HepG2 (cell line): ENCODE results near the gene TMCC2. TPM values are rescaled to one million over a fixed set of nuclear protein-coding genes. Genes with fewer than 3 reads are reported as not detected.

Source experiments
- CBX1 ChIP-seq: IDR thresholded peaks from one replicate; pipeline ENCODE4 v1.6.1; 2016; ENCODE audit warnings: antibody characterized with exemption, low read depth
- MAZ ChIP-seq, 2 experiments: sonication (generic) in 1 of 2; formaldehyde crosslinking in 1 of 2; IDR thresholded peaks; 2 replicates each; pipeline versions ENCODE4 v1.5.0 to v1.6.1; 2012 to 2020; ENCODE audit warnings: low read depth in 2 of 2, mild to moderate bottlenecking in 2 of 2, borderline replicate concordance in 1 of 2, improper control_type of control experiment in 1 of 2, low read length in 1 of 2, missing genetic modification reagents in 1 of 2, moderate library complexity in 1 of 2
- MTF1 ChIP-seq: sonication (generic); formaldehyde crosslinking; IDR thresholded peaks from 2 replicates; pipeline ENCODE4 v1.5.0; 2020; ENCODE audit warnings: missing genetic modification reagents
- NCOA2 ChIP-seq: sonication (generic); formaldehyde crosslinking; IDR thresholded peaks from 2 replicates; pipeline ENCODE4 v1.8.0; 2022; ENCODE audit warnings: inconsistent platforms
- PRDM15 ChIP-seq: sonication (generic); formaldehyde crosslinking; IDR thresholded peaks from 2 replicates; pipeline ENCODE4 v1.4.0; 2020; ENCODE audit warnings: missing genetic modification reagents
- TARDBP ChIP-seq: sonication (generic); formaldehyde crosslinking; IDR thresholded peaks from 2 replicates; pipeline ENCODE4 v1.8.0; 2022; ENCODE audit warnings: mild to moderate bottlenecking, missing genetic modification reagents
- TFAP4 ChIP-seq: sonication (generic); IDR thresholded peaks from 2 replicates; pipeline ENCODE4 v1.6.1; 2016; ENCODE audit warnings: low read depth, borderline replicate concordance
- THAP11 ChIP-seq: IDR thresholded peaks from 2 replicates; pipeline ENCODE4 v1.6.1; 2016; ENCODE audit warnings: missing biosample characterization, missing genetic modification reagents
- ZKSCAN1 ChIP-seq: fragments of 150-350 bp; IDR thresholded peaks from 2 replicates; pipeline ENCODE4 v1.6.1; 2014; ENCODE audit warnings: low read length
- ZNF556 ChIP-seq: sonication (generic); formaldehyde crosslinking; IDR thresholded peaks from 2 replicates; pipeline ENCODE4 v1.4.0; 2020; ENCODE audit warnings: mild to moderate bottlenecking, missing genetic modification reagents, borderline replicate concordance
- ZSCAN31 ChIP-seq: sonication (generic); formaldehyde crosslinking; IDR thresholded peaks from 2 replicates; pipeline ENCODE4 v1.5.0; 2020; ENCODE audit warnings: low read depth, mild to moderate bottlenecking, missing genetic modification reagents
- polyA plus RNA-seq, 8 experiments: library from polyadenylated mRNA; depleted of rRNA in 3 of 8; stranded (reverse) in 7 of 8; unstranded in 1 of 8; fragments of >200 nt; fragmentation: Illumina TruSeq in 4 of 8; extraction: Trizol in 4 of 8; gene quantifications; 2 replicates each; pipeline versions ENCODE4 v1.2.1 to v1.2.3, GENCODE V29; 2011 to 2016; ENCODE audit warnings: low read depth in 4 of 8, missing spikeins in 1 of 8, mixed read lengths in 1 of 8; ENCODE audit not compliant: insufficient read depth in 1 of 8
- total RNA-seq, 5 experiments: library from RNA; depleted of rRNA; stranded (reverse); fragments of >200 nt; fragmentation: Illumina TruSeq; extraction: Trizol; gene quantifications; 2 replicates each; pipeline ENCODE4 v1.2.3, GENCODE V29; 2016; ENCODE audit warnings: low read depth in 1 of 5
- TF ChIP-seq, protein P1 (sequence below): sonication (generic); formaldehyde crosslinking; IDR thresholded peaks from 2 replicates; pipeline ENCODE4 v1.4.0; 2020; ENCODE audit warnings: mild to moderate bottlenecking, missing genetic modification reagents
- TF ChIP-seq, protein P2 (sequence below): IDR thresholded peaks from 2 replicates; pipeline ENCODE4 v1.6.1; 2016; ENCODE audit warnings: mild to moderate bottlenecking
- TF ChIP-seq, protein P3 (sequence below): IDR thresholded peaks from 2 replicates; pipeline ENCODE4 v1.6.1; 2012; ENCODE audit warnings: inconsistent platforms

TMCC2 gene
- total and polyA plus RNA-seq, 2 of the 13 experiments (the other 11 are each of a cell fraction or from before 2014, with no cell fraction given): 0.12 to 0.24 TPM

- TF ChIP-seq, protein P1, sequence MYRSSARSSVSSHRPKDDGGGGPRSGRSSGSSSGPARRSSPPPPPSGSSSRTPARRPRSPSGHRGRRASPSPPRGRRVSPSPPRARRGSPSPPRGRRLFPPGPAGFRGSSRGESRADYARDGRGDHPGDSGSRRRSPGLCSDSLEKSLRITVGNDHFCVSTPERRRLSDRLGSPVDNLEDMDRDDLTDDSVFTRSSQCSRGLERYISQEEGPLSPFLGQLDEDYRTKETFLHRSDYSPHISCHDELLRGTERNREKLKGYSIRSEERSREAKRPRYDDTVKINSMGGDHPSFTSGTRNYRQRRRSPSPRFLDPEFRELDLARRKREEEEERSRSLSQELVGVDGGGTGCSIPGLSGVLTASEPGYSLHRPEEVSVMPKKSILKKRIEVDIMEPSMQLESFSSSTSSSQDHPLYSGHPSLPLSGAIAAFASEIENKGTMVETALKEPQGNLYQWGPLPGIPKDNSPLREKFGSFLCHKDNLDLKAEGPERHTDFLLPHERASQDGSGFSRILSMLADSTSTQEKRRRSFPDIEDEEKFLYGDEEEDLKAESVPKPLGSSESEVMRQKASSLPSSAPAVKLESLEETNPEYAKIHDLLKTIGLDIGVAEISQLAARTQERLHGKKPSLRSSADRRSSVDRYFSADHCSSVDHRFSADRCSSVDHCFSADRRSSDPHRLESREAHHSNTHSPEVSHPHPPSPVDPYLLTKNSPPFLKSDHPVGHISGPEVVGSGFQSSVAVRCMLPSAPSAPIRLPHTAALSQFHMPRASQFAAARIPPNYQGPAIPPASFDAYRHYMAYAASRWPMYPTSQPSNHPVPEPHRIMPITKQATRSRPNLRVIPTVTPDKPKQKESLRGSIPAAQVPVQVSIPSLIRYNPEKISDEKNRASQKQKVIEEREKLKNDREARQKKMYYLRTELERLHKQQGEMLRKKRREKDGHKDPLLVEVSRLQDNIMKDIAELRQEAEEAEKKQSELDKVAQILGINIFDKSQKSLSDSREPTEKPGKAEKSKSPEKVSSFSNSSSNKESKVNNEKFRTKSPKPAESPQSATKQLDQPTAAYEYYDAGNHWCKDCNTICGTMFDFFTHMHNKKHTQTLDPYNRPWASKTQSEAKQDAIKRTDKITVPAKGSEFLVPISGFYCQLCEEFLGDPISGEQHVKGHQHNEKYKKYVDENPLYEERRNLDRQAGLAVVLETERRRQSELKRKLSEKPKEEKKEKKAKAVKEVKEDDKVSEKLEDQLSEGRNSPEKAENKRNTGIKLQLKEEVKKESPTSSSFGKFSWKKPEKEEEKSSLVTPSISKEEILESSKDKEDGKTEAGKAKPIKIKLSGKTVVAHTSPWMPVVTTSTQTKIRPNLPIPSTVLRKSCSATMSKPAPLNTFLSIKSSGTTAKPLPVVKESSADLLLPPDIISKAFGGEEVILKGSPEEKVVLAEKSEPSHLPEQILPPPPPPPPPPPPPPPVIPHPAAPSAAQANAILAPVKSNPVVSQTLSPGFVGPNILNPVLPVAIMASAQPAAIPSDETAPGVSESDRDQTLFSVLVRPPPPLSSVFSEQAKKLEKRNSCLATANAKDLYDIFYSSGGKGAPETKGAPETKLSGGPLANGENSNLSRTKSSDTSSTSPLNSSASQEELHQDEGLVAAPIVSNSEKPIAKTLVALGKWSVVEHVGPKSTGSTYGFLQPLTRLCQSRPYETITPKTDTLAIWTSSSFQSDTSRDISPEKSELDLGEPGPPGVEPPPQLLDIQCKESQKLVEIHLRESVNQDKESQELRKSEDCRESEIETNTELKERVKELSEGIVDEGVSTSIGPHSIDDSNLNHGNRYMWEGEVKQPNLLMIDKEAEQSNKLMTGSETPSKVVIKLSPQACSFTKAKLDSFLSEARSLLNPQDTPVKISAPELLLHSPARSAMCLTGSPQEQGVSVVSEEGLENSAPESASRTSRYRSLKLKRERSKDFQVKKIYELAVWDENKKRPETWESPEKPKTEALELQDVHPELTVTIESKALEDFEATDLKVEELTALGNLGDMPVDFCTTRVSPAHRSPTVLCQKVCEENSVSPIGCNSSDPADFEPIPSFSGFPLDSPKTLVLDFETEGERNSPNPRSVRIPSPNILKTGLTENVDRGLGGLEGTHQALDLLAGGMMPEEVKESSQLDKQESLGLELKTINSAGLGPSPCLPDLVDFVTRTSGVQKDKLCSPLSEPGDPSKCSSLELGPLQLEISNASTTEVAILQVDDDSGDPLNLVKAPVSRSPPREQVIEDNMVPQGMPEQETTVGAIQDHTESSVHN (CRISPR knock-in tag): no peak
- TF ChIP-seq MTF1 (CRISPR knock-in tag): no peak
- no peak for TF ChIP-seq PRDM15
- peak; percentile 77; the same call in 1 of the 2 replicates for TF ChIP-seq TFAP4
- TF ChIP-seq THAP11 (CRISPR knock-in tag): 0 out of 2 replicates have a peak, but pooled peaks have one; percentile 29
- peak; percentile 58; the same call in 1 of the 2 replicates for TF ChIP-seq ZKSCAN1
- TF ChIP-seq ZSCAN31 (CRISPR knock-in tag): 0 out of 2 replicates have a peak, but pooled peaks have one; percentile 42
- TF ChIP-seq MAZ (IDR thresholded peaks at IDR 0.05; ENCODE audit: borderline replicate concordance, low read depth, low read length): peak; percentile 90
- peak; percentile 76; the same call in 1 of the 2 replicates for TF ChIP-seq MAZ (CRISPR knock-in tag; IDR thresholded peaks at IDR 0.05; ENCODE audit: low read depth)
- no peak for TF ChIP-seq ZNF556 (CRISPR knock-in tag)
- TF ChIP-seq, protein P2, sequence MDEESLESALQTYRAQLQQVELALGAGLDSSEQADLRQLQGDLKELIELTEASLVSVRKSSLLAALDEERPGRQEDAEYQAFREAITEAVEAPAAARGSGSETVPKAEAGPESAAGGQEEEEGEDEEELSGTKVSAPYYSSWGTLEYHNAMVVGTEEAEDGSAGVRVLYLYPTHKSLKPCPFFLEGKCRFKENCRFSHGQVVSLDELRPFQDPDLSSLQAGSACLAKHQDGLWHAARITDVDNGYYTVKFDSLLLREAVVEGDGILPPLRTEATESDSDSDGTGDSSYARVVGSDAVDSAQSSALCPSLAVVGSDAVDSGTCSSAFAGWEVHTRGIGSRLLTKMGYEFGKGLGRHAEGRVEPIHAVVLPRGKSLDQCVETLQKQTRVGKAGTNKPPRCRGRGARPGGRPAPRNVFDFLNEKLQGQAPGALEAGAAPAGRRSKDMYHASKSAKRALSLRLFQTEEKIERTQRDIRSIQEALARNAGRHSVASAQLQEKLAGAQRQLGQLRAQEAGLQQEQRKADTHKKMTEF (CRISPR knock-in tag): peak; percentile 62; the same call in 1 of the 2 replicates
- TF ChIP-seq, protein P3, sequence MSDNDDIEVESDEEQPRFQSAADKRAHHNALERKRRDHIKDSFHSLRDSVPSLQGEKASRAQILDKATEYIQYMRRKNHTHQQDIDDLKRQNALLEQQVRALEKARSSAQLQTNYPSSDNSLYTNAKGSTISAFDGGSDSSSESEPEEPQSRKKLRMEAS: peak; percentile 66; the same call in 1 of the 2 replicates
- TF ChIP-seq NCOA2 (CRISPR knock-in tag): peak; percentile 78; the same call in 1 of the 2 replicates
- TF ChIP-seq TARDBP: peak; percentile 79; the same call in 1 of the 2 replicates
- peak; percentile 38 for TF ChIP-seq CBX1
Observed at GRCh38 chr1:205301205-205301821, 73.6 kb downstream of the TMCC2 start (continued).
